HFFc6 (cell line): Measurements from ENCODE around the gene CFAP43. TPM values are rescaled to one million over a fixed set of nuclear protein-coding genes. Genes with fewer than 3 reads are reported as not detected.

Experiments
- DNase-seq: peaks from one replicate; pipeline ENCODE4 v3.0.0-alpha.2; 2018
- H3K27ac Mint-ChIP-seq: 2 replicates; pipeline ENCODE4 v1.8.0; 2020; ENCODE audit warnings: mild to moderate bottlenecking, mixed read lengths
- H3K27me3 Mint-ChIP-seq: 2 replicates; pipeline ENCODE4 v1.8.0; 2021; ENCODE audit warnings: mild to moderate bottlenecking, moderate library complexity, mixed read lengths; ENCODE audit not compliant: insufficient read depth
- H3K36me3 Mint-ChIP-seq: 2 replicates; pipeline ENCODE4 v1.8.0; 2021; ENCODE audit warnings: low read depth, mixed read lengths
- H3K4me1 Mint-ChIP-seq: 2 replicates; pipeline ENCODE4 v1.8.0; 2020; ENCODE audit warnings: low read depth, mixed read lengths
- H3K4me3 Mint-ChIP-seq: 2 replicates; pipeline ENCODE4 v1.8.0; 2020; ENCODE audit warnings: mild to moderate bottlenecking, moderate library complexity, mixed read lengths
- H3K9me3 Mint-ChIP-seq: 2 replicates; pipeline ENCODE4 v1.8.0; 2020; ENCODE audit warnings: mild to moderate bottlenecking, mixed read lengths
- total RNA-seq, 6 experiments: library from RNA; stranded (reverse); fragmentation: NEBNext Ultra II Directional; extraction: Animal tissue kit (Norgen Biotek cat#: 25700); gene quantifications; 2 replicates in 1 of 6; 3 replicates in 5 of 6; pipeline ENCODE4 v1.2.3, GENCODE V29; 2021
- TF ChIP-seq, protein P1 (sequence below): fragments of 200-600 bp; sonication (generic); IDR thresholded peaks from 2 replicates; pipeline ENCODE4 v1.5.0; 2021; ENCODE audit warnings: antibody characterized with exemption, mild to moderate bottlenecking

The CFAP43 gene
- total RNA-seq, 6 experiments from 2014 or later, result 0.14 TPM; not detected in 5

DNA sequence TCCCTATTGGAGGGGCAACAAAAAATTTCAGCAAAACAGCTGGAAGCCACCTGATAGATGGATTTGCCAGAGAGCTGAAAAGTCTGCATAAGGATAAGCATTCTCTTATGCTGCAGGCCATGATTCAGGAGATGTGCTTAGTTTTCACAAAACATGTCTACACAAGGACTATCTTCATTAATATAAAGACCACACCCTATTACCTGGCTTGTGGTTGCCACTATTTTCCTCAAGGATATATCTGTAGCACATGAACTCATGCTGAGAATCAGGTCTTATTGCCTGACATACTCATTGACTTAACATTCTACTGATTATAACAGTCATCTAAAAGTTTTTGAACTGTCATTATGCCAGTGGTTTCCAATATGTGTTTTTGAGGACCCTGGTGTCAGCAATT lies 139.4 kb downstream of the CFAP43 start:
- Mint-ChIP-seq H3K4me3 (no peak overlapping the region), H3K27ac (no peak overlapping the region), H3K36me3 (peaks cover 28% of the 10 kb centered on the region), H3K4me1 (peaks cover 26% of the 10 kb centered on the region), H3K27me3 (no peaks in the 10 kb centered on the region; the same call in none of the 2 replicates), H3K9me3 (peaks cover 33% of the 10 kb centered on the region)
- DNase-seq, result no peak
- TF ChIP-seq, protein P1, sequence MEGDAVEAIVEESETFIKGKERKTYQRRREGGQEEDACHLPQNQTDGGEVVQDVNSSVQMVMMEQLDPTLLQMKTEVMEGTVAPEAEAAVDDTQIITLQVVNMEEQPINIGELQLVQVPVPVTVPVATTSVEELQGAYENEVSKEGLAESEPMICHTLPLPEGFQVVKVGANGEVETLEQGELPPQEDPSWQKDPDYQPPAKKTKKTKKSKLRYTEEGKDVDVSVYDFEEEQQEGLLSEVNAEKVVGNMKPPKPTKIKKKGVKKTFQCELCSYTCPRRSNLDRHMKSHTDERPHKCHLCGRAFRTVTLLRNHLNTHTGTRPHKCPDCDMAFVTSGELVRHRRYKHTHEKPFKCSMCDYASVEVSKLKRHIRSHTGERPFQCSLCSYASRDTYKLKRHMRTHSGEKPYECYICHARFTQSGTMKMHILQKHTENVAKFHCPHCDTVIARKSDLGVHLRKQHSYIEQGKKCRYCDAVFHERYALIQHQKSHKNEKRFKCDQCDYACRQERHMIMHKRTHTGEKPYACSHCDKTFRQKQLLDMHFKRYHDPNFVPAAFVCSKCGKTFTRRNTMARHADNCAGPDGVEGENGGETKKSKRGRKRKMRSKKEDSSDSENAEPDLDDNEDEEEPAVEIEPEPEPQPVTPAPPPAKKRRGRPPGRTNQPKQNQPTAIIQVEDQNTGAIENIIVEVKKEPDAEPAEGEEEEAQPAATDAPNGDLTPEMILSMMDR, result no peak

GRCh38 chr10:104090611-104091010 lies 141.6 kb downstream of the CFAP43 start:
- Mint-ChIP-seq H3K4me3 (no peak overlapping the region), H3K4me1 (peaks cover 31% of the 10 kb centered on the region), H3K27ac (no peak overlapping the region), H3K36me3 (peaks cover 21% of the 10 kb centered on the region), H3K9me3 (peaks cover 24% of the 10 kb centered on the region), H3K27me3 (no peaks in the 10 kb centered on the region; the same call in none of the 2 replicates)
- TF ChIP-seq, protein P1, result no peak
- DNase-seq, result no peak

DNA sequence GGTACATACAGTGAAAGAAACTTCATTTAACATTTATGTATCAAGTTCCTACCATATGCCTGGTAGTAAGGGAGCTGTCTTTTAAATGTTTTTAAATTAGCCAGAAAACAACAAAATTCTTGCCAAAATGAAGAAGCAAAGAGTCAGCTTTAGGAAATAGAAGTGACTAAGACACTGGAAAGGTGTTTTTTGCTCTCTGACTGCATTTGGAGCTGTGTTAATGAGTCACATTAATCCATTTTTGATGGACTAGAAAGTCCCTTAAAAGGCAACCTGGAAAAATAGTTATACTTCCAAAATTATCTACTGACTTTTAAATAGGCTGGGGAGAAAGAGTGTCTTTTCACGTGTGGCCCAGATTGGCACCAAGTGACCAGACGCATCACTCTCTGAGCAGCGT lies 142.5 kb downstream of the CFAP43 start:
- Mint-ChIP-seq H3K4me1 (peaks cover 31% of the 10 kb centered on the region), H3K4me3 (no peak overlapping the region), H3K36me3 (peaks cover 21% of the 10 kb centered on the region), H3K9me3 (peaks cover 21% of the 10 kb centered on the region), H3K27me3 (no peaks in the 10 kb centered on the region; the same call in none of the 2 replicates), H3K27ac (no peak overlapping the region)
- TF ChIP-seq, protein P1, result no peak
- DNase-seq, result no peak

DNA sequence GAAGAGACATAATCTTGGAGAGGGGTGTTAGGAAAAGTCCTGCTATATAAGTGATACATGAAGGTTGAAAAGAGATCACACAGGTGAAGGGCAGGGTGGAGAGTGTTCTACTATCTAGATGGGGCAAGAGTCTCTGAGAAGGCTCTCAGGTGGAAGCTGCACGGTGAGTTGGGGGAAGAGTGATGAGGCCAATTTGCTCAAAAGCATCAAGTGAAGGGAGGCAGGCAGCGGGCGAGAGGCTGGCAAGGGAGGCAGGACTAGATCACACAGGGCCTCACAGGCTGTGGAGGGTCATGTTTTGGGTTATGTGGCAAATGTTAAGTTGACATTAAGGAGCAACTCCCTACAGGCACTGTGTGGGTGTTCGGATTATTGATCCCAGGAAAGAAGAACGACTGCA lies 143.9 kb downstream of the CFAP43 start:
- Mint-ChIP-seq H3K4me1 (peaks cover 26% of the 10 kb centered on the region), H3K27me3 (no peaks in the 10 kb centered on the region; the same call in none of the 2 replicates), H3K4me3 (no peak overlapping the region), H3K9me3 (peaks cover 12% of the 10 kb centered on the region), H3K36me3 (peaks cover 13% of the 10 kb centered on the region), H3K27ac (no peak overlapping the region)
- TF ChIP-seq, protein P1, result no peak
- no peak for DNase-seq

DNA sequence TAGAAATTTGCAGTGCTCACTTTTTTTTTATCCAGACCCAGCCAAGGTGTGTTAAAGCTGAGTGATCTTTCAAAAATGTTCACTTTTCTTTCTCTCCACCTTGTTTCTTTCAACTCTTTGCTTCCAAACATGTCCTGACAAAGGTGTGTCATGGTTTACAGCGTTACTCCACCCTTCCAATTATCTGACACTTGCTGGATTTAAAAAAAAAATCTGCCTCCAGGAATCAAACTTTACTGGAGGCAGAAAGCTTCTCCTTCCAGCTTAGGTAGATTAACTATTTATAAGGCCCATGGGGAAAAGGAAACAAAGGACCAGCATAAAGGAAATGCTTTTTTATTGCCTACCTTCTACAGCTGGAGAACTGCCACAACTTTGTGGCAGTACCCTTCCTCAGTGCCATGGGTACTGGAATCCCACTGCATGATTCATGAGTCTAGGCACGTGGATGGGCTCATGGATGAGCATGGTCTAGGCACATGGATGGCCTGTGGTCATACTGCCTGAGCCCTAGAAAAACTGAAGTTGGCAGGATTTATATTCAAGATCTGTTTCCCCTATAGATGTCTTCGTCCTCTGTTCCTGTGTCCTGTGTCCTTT lies 146.3 kb downstream of the CFAP43 start, which contains the start of gene COL17A1:
Gene COL17A1, minus strand, starts transcription at position 80 of the 600 bp plus-strand sequence. CDS start 5,207 bp downstream, outside the sequence.
- no peak for DNase-seq
- H3K4me1 Mint-ChIP-seq, result peaks cover 20% of the 10 kb centered on the region
- TF ChIP-seq, protein P1, result no peak
- no peak within 1 kb of the TSS for H3K27ac Mint-ChIP-seq
- peaks cover 4% of the 10 kb centered on the region for H3K36me3 Mint-ChIP-seq
- H3K4me3 Mint-ChIP-seq, result no peak within 1 kb of the TSS
- no peaks in the 10 kb centered on the region; the same call in none of the 2 replicates for H3K27me3 Mint-ChIP-seq
- peaks cover 2% of the 10 kb centered on the region for H3K9me3 Mint-ChIP-seq
